Stromal cell of bone marrow (primary cell): ENCODE measurements around the gene MBD6.
"Not testable (repeated sequence)": the region's sequence is repeated elsewhere in the genome, so short reads cannot be mapped to it uniquely, and the experiment has no call there.

Experiments
- DNase-seq: peaks from one replicate; pipeline ENCODE4 v3.0.0-alpha.2; 2012; ENCODE audit warnings: low read depth

The MBD6 gene

GRCh38 chr12:57515408-57515933 is 7.2 kb upstream of the MBD6 start:
- DNase-seq, result no peak

GRCh38 chr12:57515934-57516541 is 6.6 kb upstream of the MBD6 start:
- DNase-seq, result no peak

GRCh38 chr12:57516617-57517153 is 5.9 kb upstream of the MBD6 start:
- no peak for DNase-seq

- DNase-seq, result peak; percentile 18
Measured at GRCh38 chr12:57517187-57517586, 5.4 kb upstream of the MBD6 start.

GRCh38 chr12:57517718-57518117 is 4.9 kb upstream of the MBD6 start:
- not testable (repeated sequence) for DNase-seq

GRCh38 chr12:57518176-57518919 is 4.3 kb upstream of the MBD6 start:
- peak; percentile 11 for DNase-seq

- DNase-seq, result peak; percentile 10
Measured at GRCh38 chr12:57518920-57519795, 3.5 kb upstream of the MBD6 start.

- no peak for DNase-seq
Measured at GRCh38 chr12:57519796-57520052, 2.9 kb upstream of the MBD6 start.

- peak; percentile 98 for DNase-seq
Measured at GRCh38 chr12:57520053-57520818, 2.4 kb upstream of the MBD6 start, which contains the start of gene DDIT3. TSS of gene DDIT3 (minus strand) at chr12:57520514. CDS start at chr12:57517406, 3,108 bp downstream.

GRCh38 chr12:57521525-57522010 is 1.1 kb upstream of the MBD6 start:
- DNase-seq, result no peak

GRCh38 chr12:57522887-57523705 is 472 bp downstream of the MBD6 start:
- no peak for DNase-seq

- DNase-seq, result no peak
Measured at GRCh38 chr12:57523706-57524614, 1.3 kb downstream of the MBD6 start.

GRCh38 chr12:57524814-57525614 is 2.4 kb downstream of the MBD6 start:
- DNase-seq, result no peak

GRCh38 chr12:57525615-57526383 is 3.2 kb downstream of the MBD6 start:
- DNase-seq, result no peak

- no peak for DNase-seq
Measured at GRCh38 chr12:57526477-57527126, 4.0 kb downstream of the MBD6 start.

- DNase-seq, result no peak
Measured at GRCh38 chr12:57527184-57527583, 4.6 kb downstream of the MBD6 start.

- DNase-seq, result no peak
Measured at GRCh38 chr12:57528176-57528575, 5.6 kb downstream of the MBD6 start.
